K562 (cell line): ENCODE measurements around the gene LRTM1. TPM values are rescaled to one million over a fixed set of nuclear protein-coding genes. Genes with fewer than 3 reads are reported as not detected.

Source experiments
- ATAC-seq: fragments of 200-7000 bp; cut with Tn5 transposase; 3 replicates; pipeline ENCODE4 v1.9.1; 2020; ENCODE audit warnings: moderate library complexity
- BruUV-seq: library from RNA; stranded (reverse); fragments of 400-500 nt; replicated peaks from 2 replicates; lab custom pipeline; 2021; lab: Mats Ljungman, UMichigan
- CTCF ChIA-PET: fragments of 300-600 bp; formaldehyde crosslinking; extraction: SDS; loops from one replicate; lab custom pipeline; 2021; ENCODE audit warnings: low intra/inter-chr PET ratio; lab: Yijun Ruan, JAX
- POLR2A ChIA-PET: fragments of 300-600, 350-650 bp; sonication (Branson Sonifier 250); formaldehyde crosslinking; extraction: SDS; loops from one replicate; lab custom pipeline; 2021; ENCODE audit warnings: antibody characterized with exemption, inconsistent platforms; lab: Yijun Ruan, JAX
- DNase-seq, 4 experiments: peaks; one replicate each; pipeline versions ENCODE4 v3.0.0 to v3.0.0-alpha.2; 2011 to 2018; ENCODE audit warnings: low spot score in 3 of 4, mixed read lengths in 3 of 4; ENCODE audit errors: extremely low read depth in 1 of 4
- FAIRE-seq: peaks from 2 replicates; lab custom pipeline; 2011; peaks lifted over from hg19 to GRCh38; lab: Jason Lieb, UNC
- H2AFZ ChIP-seq: 2 replicates; pipeline ENCODE4 v1.6.0; 2011; ENCODE audit warnings: low read depth, low read length, control low read depth, inconsistent platforms
- H3K27ac ChIP-seq: fragments of 200-600 bp; 3 replicates; pipeline ENCODE4 v1.8.0; 2011; ENCODE audit warnings: low read depth, mild to moderate bottlenecking, control low read depth, inconsistent platforms, low read length, moderate library complexity, mixed read lengths; ENCODE audit errors: extremely low read depth
- H3K27me3 ChIP-seq, 2 experiments: fragments of 300-600 bp in 1 of 2; 2 replicates in 1 of 2; 3 replicates in 1 of 2; pipeline versions ENCODE4 v1.6.0 to v1.8.0; 2011; ENCODE audit warnings: inconsistent platforms in 2 of 2, low read length in 2 of 2, mild to moderate bottlenecking in 1 of 2, mixed read lengths in 1 of 2, moderate library complexity in 1 of 2; ENCODE audit not compliant: control insufficient read depth in 2 of 2, insufficient read depth in 2 of 2
- H3K36me3 ChIP-seq: fragments of 300-600 bp; 3 replicates; pipeline ENCODE4 v1.8.0; 2011; ENCODE audit warnings: mild to moderate bottlenecking, low read length, inconsistent platforms; ENCODE audit not compliant: control insufficient read depth, insufficient read depth
- H3K4me1 ChIP-seq, 2 experiments: fragments of 200-600 bp in 1 of 2; replicated peaks in 1 of 2; 2 replicates in 1 of 2; 3 replicates in 1 of 2; pipeline versions ENCODE4 v1.5.1 to v1.8.0; 2011; ENCODE audit warnings: inconsistent platforms in 2 of 2, low read length in 2 of 2, mild to moderate bottlenecking in 1 of 2, mixed read lengths in 1 of 2, moderate library complexity in 1 of 2; ENCODE audit not compliant: control insufficient read depth in 2 of 2, insufficient read depth in 2 of 2
- H3K4me2 ChIP-seq: 2 replicates; pipeline ENCODE4 v1.6.1; 2011; ENCODE audit warnings: low read length, control low read depth, inconsistent platforms, mixed read lengths; ENCODE audit not compliant: insufficient read depth
- H3K4me3 ChIP-seq: fragments of 200-600 bp; sonication (generic), shearing (Covaris generic); 2 replicates; pipeline ENCODE4 v1.5.1; 2016; ENCODE audit warnings: control low read depth, inconsistent platforms
- H3K79me2 ChIP-seq: fragments of 200-600 bp; 3 replicates; pipeline ENCODE4 v1.8.0; 2011; ENCODE audit warnings: low read length, inconsistent platforms; ENCODE audit not compliant: control insufficient read depth, insufficient read depth
- H3K9ac ChIP-seq, 2 experiments: 2 replicates each; pipeline versions ENCODE4 v1.6.0 to v1.6.1; 2011; ENCODE audit warnings: low read depth in 2 of 2, low read length in 2 of 2, control low read depth in 1 of 2, inconsistent platforms in 1 of 2, mild to moderate bottlenecking in 1 of 2, mixed read lengths in 1 of 2; ENCODE audit not compliant: insufficient read depth in 1 of 2
- H3K9me1 ChIP-seq: one replicate; pipeline ENCODE4 v1.6.0; 2011; ENCODE audit warnings: inconsistent platforms, mild to moderate bottlenecking, low read length, moderate library complexity; ENCODE audit not compliant: control insufficient read depth, insufficient read depth
- H3K9me3 ChIP-seq: replicated peaks from 2 replicates; pipeline ENCODE4 v1.5.1; 2011; ENCODE audit warnings: low read depth, low read length, inconsistent platforms; ENCODE audit not compliant: control insufficient read depth, insufficient read depth
- H4K20me1 ChIP-seq: replicated peaks from 2 replicates; pipeline ENCODE4 v1.6.1; 2011; ENCODE audit warnings: low read length, inconsistent platforms, mixed read lengths; ENCODE audit not compliant: control insufficient read depth, insufficient read depth
- BRF1 ChIP-seq: IDR thresholded peaks from 3 replicates; pipeline ENCODE4 v1.6.1; 2011; ENCODE audit warnings: borderline replicate concordance, mild to moderate bottlenecking; ENCODE audit not compliant: insufficient read length; ENCODE audit errors: extremely low read depth
- CBX5 ChIP-seq: IDR thresholded peaks from 2 replicates; pipeline ENCODE4 v1.6.1; 2014; ENCODE audit warnings: low read depth, borderline replicate concordance
- E2F4 ChIP-seq: sonication (generic); formaldehyde crosslinking; IDR thresholded peaks from 2 replicates; pipeline ENCODE4 v1.8.0; 2022; ENCODE audit warnings: mild to moderate bottlenecking, low read depth, missing genetic modification reagents
- E2F5 ChIP-seq: sonication (generic); formaldehyde crosslinking; IDR thresholded peaks from 2 replicates; pipeline ENCODE4 v1.8.0; 2022; ENCODE audit warnings: mild to moderate bottlenecking, missing genetic modification reagents
- ERF ChIP-seq: fragments of 450-650 bp; formaldehyde crosslinking; IDR thresholded peaks from 2 replicates; pipeline ENCODE4 v1.4.0; 2020; ENCODE audit warnings: mild to moderate bottlenecking, mixed read lengths
- FOXK1 ChIP-seq: sonication (generic); formaldehyde crosslinking; IDR thresholded peaks from 2 replicates; pipeline ENCODE4 v1.8.0; 2022; ENCODE audit warnings: missing genetic modification reagents, mild to moderate bottlenecking, borderline replicate concordance
- HNRNPK ChIP-seq: fragments of 200-400 bp; formaldehyde crosslinking; IDR thresholded peaks from one replicate; pipeline ENCODE4 v1.6.1; 2018; ENCODE audit warnings: mild to moderate bottlenecking, low read depth, low read length; ENCODE audit not compliant: poor library complexity, severe bottlenecking
- JUN ChIP-seq, 2 experiments: sonication (generic) in 1 of 2; formaldehyde crosslinking in 1 of 2; IDR thresholded peaks; 2 replicates each; pipeline versions ENCODE4 v1.6.1 to v1.8.0; 2012 to 2022; ENCODE audit warnings: borderline replicate concordance in 2 of 2, mild to moderate bottlenecking in 2 of 2, improper control_type of control experiment in 1 of 2, low read depth in 1 of 2, low read length in 1 of 2, missing genetic modification reagents in 1 of 2
- MCM2 ChIP-seq: fragments of 450-650 bp; IDR thresholded peaks from 2 replicates; pipeline ENCODE4 v1.6.1; 2017; ENCODE audit warnings: low read depth, mild to moderate bottlenecking
- NBN ChIP-seq: fragments of 450-650 bp; IDR thresholded peaks from 2 replicates; pipeline ENCODE4 v1.6.1; 2016; ENCODE audit warnings: low read depth, mild to moderate bottlenecking
- PATZ1 ChIP-seq: fragments of 250-450 bp; sonication (Bioruptor Pico); IDR thresholded peaks from 2 replicates; pipeline ENCODE4 v1.5.0; 2020; ENCODE audit warnings: mild to moderate bottlenecking, borderline replicate concordance
- RBM14 ChIP-seq: fragments of 200-400 bp; formaldehyde crosslinking; IDR thresholded peaks from 2 replicates; pipeline ENCODE4 v1.6.1; 2018; ENCODE audit warnings: low read depth, mild to moderate bottlenecking, low read length, moderate library complexity, borderline replicate concordance; ENCODE audit not compliant: insufficient read depth
- SAFB ChIP-seq: fragments of 200-400 bp; formaldehyde crosslinking; IDR thresholded peaks from 2 replicates; pipeline ENCODE4 v1.6.1; 2017; ENCODE audit warnings: low read depth, low read length, borderline replicate concordance
- SNAPC5 ChIP-seq: fragments of 250-450 bp; sonication (Bioruptor Pico); IDR thresholded peaks from 2 replicates; pipeline ENCODE4 v1.8.0; 2021; ENCODE audit warnings: moderate library complexity, mild to moderate bottlenecking, inconsistent platforms
- STAG1 ChIP-seq: sonication (generic); formaldehyde crosslinking; IDR thresholded peaks from 2 replicates; pipeline ENCODE4 v1.5.0; 2020; ENCODE audit warnings: missing genetic modification reagents, borderline replicate concordance
- WHSC1 ChIP-seq: IDR thresholded peaks from one replicate; pipeline ENCODE4 v1.6.1; 2012; ENCODE audit warnings: low read length, control low read depth, inconsistent platforms
- WGBS: fragments of 100-300 bp; shearing (Covaris generic); methylation state at CpG from one replicate; pipeline ENCODE4 v1.1.6; 2016; ENCODE audit warnings: low coverage, mixed read lengths; ENCODE audit not compliant: insufficient coverage; ENCODE audit errors: missing lambda C conversion rate; 5-methylcytosine and 5-hydroxymethylcytosine counted together
- in situ Hi-C: fragments of 300-500 bp; cut with MboI; formaldehyde crosslinking; loops from 4 replicates; pipeline ENCODE4 v1.15.0; 2018; ENCODE audit warnings: inconsistent platforms, mixed read lengths
- intact Hi-C: fragments of 100-400 bp; cut with micrococcal nuclease; formaldehyde crosslinking; loops from 2 replicates; pipeline ENCODE4 v1.14.2; 2022
- polyA plus RNA-seq, 8 experiments: library from polyadenylated mRNA; depleted of rRNA in 4 of 8; stranded (reverse) in 5 of 8; unstranded in 3 of 8; fragments of >200 nt; fragmentation: Nextera tagmentation in 2 of 8; fragmentation: Illumina TruSeq in 1 of 8; extraction: Ambion mirVana in 2 of 8; extraction: Trizol in 1 of 8; gene quantifications; 2 replicates each; pipeline versions ENCODE4 v1.2.1 to v1.2.3, GENCODE V29; 2011 to 2014; ENCODE audit warnings: inconsistent platforms in 1 of 8, missing spikeins in 1 of 8
- total RNA-seq, 7 experiments: library from RNA; depleted of rRNA in 6 of 7; stranded (reverse); fragments of >200 nt in 6 of 7; fragmentation: Illumina TruSeq in 2 of 7; extraction: Trizol in 2 of 7; gene quantifications; 2 replicates each; pipeline versions ENCODE4 v1.2.1 to v1.2.3, GENCODE V29; 2011 to 2021; ENCODE audit warnings: low replicate concordance in 1 of 7

Gene LRTM1
- total and polyA plus RNA-seq, 9 of the 15 experiments (the other 6 are each of a cell fraction or from before 2014, with no cell fraction given), result not detected

GRCh38 chr3:54901906-54902685 is 25.8 kb downstream of the LRTM1 start:
- FAIRE-seq (no peak), ATAC-seq (no peak), DNase-seq (no peak)
- H3K4me2 ChIP-seq, result no peak overlapping the region
- no peak overlapping the region for H2AFZ ChIP-seq
- in situ Hi-C loops (no loop called here), intact Hi-C loops (no loop called here)
- no peaks in the 10 kb centered on the region for H3K9me1 ChIP-seq
- no TSS peak for BruUV-seq
- H3K4me1 ChIP-seq, result no peaks in the 10 kb centered on the region
- H4K20me1 ChIP-seq, result no peaks in the 10 kb centered on the region
- no peaks in the 10 kb centered on the region for H3K79me2 ChIP-seq
- no peaks in the 10 kb centered on the region for H3K36me3 ChIP-seq
- 11% methylated on average over 3 of the region's 4 CpGs for WGBS
- H3K4me3 ChIP-seq, result no peak overlapping the region
- no peak overlapping the region for H3K9ac ChIP-seq
- no peaks in the 10 kb centered on the region for H3K9me3 ChIP-seq
- POLR2A ChIA-PET, result no interaction called here
- H3K27ac ChIP-seq, result no peak overlapping the region
- H3K27me3 ChIP-seq, result no peaks in the 10 kb centered on the region
- CTCF ChIA-PET, result no interaction called here
- TF ChIP-seq STAG1 (CRISPR knock-in tag), result no peak
- no peak for TF ChIP-seq E2F5 (CRISPR knock-in tag)
- TF ChIP-seq NBN, result no peak
- TF ChIP-seq PATZ1 (CRISPR knock-in tag), result no peak
- no peak for TF ChIP-seq BRF1
- TF ChIP-seq SAFB, result no peak
- TF ChIP-seq JUN (IDR thresholded peaks at IDR 0.05; ENCODE audit: borderline replicate concordance, low read depth, low read length), result no peak
- TF ChIP-seq JUN (CRISPR knock-in tag; IDR thresholded peaks at IDR 0.05; ENCODE audit: borderline replicate concordance), result no peak
- no peak for TF ChIP-seq HNRNPK
- TF ChIP-seq MCM2, result no peak
- no peak for TF ChIP-seq FOXK1 (CRISPR knock-in tag)
- TF ChIP-seq RBM14, result no peak
- no peak for TF ChIP-seq CBX5
- no peak for TF ChIP-seq ERF (CRISPR knock-in tag)
- no peak for TF ChIP-seq SNAPC5 (CRISPR knock-in tag)
- TF ChIP-seq WHSC1, result no peak
- no peak for TF ChIP-seq E2F4
